NOMO-1 treated with dmso at 0.1 percent for 144 hours (cell line): Measurements from ENCODE around the gene METTL8.

Source experiments
- DNase-seq: peaks from one replicate; lab custom pipeline; 2025; ENCODE audit not compliant: unreplicated experiment; lab: John Stamatoyannopoulos, UW

The METTL8 gene

GRCh38 chr2:171347591-171348032 lies 86.2 kb downstream of the METTL8 start:
- no peak for DNase-seq

DNA sequence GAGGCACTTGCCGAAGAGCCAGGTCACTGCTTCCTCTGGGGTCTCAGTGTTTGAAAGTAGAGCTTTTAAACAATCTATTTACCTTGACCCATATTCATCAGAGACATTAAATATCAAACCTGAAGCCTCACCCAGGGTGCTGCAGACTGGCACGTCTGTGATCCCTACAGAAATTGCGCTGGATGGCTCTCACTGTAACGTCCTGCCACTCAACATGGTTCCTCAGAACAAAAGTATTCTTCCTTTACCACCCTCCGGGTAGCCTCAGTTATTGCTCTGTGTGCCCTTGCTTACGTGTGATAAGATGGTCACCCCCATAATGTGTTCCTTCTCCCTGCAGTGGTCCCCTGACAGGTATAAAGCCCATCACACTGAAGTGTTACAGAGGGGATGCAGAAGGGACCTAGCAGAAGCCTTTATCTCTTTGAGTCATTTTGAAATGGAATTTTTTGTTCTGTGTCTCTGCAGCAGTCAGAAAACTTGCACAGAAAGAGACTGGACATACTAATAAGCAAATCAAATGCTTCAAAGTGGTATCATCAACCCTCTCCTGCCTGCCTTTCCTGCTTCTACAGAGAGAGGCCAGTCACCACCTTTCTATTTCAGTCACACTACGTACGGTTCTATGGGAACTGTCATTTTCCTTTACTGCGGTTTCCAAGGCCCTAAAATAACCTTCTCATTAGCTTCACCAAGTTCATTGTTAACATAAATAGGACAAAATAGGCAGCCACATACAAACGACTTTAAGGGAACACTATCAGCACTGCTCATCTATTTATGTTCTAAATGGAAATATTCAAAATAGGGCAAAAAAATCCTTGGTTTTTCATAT lies 86.8 kb downstream of the METTL8 start:
- no peak for DNase-seq

- no peak for DNase-seq
Observed at GRCh38 chr2:171345971-171346722, 87.6 kb downstream of the METTL8 start.

DNA sequence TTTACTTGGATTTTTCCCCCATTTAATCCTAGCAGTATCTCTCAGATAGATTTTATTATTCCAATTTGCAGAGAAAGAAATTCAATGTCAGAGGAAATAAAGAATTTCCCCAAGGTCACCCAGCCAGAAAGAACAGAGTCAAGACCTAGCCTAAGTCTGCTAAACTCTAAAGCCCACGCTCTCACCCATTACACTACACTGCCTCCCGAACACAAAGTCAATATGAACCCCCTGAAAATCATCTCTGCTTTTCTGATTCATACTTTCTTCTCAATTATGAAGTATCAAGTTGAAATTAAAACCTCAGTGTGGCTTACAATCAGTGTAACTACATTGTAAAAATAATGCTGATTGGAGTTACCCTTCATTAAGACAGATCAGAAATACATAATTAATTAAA lies 89.6 kb downstream of the METTL8 start:
- DNase-seq: no peak

GRCh38 chr2:171342067-171342413 lies 91.8 kb downstream of the METTL8 start:
- DNase-seq: no peak

DNA sequence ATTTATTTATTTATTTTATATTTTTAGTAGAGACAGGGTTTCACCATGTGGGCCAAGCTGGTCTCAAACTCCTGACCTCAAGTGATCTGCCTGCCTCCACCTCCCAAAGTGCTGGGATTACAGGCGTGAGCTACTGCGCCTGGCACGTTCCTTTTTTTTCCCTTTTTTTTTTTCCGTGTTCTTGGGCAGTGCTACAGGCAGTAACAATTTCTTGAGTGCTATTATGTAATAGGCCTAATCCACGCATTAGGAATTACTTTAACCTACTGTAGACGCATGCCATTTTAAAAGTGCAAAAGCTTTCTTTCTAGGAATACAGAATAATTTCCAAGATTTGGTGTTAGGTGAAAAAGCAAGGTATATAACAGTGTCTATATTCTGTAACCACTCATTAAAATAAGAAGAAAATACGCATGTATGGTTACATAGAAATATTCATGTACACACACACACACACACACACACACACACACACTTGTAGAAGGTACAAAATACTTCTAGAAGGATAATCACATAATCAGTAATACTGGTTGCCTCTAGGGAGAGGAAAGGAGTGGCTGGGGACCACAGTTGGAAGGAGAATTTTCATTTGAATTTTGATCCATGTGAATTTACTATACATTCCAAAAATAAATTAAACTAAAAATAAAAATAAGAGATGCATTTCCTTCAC lies 92.3 kb downstream of the METTL8 start:
- DNase-seq: no peak

DNA sequence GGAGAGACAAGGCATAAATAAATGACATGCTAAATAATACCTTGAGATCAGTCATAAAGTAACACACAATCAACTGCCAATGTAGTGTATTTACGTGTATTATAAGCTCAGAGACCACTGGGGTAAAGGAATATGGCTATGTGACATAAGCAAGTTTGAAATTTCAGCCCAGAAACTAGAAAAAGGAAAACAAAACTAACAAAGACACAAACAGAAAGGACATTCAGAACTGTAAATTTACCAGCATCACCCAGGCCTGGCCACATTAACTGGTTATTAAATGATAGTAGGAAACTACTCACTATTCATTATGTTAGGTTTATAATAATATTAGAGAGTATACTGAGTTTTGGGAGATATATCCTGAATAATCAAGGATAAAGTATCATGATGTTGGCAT lies 98.8 kb downstream of the METTL8 start:
- DNase-seq: no peak

DNA sequence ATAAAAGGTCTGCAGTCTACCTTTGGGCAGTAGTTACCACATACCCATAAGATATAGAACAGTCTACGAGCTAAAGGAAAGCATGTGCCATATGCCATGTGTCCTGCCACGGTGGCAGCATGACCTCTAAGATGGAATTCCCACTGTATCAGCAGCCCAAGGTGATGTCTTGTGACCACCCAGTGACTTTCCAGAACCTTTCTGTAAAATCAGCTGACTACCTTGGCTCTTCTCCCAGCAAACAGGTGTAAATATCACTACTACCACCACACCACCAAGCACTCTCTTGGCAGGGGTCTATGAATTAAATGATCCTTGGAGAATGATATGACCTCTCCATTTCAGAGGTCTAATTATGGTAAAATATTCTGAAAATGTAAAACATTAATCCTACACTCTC lies 99.6 kb downstream of the METTL8 start:
- no peak for DNase-seq

GRCh38 chr2:171330155-171330956 lies 103.4 kb downstream of the METTL8 start:
- no peak for DNase-seq

DNA sequence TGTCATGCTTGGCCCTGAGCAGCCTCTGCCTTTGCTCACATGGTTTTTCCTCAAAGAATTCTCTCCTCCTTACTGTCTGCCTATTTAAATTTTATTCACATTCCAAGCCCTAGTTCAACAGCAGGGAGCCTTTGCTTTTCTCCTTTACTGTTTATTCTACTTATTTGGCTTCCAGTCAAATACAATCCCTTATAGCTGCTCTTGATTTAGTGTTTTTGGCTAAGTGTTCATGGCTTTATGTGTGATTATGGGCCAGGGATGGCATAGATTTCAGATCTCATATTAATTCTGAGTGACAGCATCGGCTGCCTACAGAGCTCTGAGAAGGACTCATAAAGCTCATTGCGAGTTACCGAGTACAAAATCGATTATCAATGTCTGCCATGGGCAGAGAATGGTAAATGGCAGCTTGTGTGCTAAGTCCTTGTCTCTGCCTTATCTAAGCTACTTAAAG lies 106.7 kb downstream of the METTL8 start:
- DNase-seq: no peak

GRCh38 chr2:171325886-171326585 lies 107.8 kb downstream of the METTL8 start:
- no peak for DNase-seq

DNA sequence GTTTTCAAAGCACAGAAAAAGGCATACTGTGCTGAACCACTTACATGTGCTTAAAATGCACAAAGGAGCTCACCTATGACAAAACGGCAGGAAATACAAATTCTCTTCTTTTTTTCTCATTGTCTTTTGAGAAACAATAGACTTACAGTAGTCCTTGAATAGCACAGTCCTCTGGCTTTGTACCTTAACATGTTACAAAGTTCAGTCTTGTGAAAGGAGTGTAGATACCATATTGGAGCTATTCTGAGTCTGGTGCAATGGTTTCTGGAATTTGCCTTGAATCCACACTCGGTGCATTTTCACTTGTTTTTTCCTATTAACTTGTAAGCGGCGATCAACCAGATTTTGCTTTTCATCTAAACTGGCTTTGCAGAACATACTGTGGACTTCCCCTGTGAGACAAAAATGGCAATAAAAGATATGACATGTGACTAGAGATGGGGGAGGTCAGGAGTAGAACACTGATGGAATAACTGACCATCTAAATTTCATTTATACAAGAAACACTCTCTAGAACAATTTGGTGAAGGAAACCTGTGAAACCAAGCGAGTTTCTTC lies 109.7 kb downstream of the METTL8 start:
- DNase-seq: no peak

GRCh38 chr2:171322928-171323327 lies 110.9 kb downstream of the METTL8 start:
- no peak for DNase-seq

GRCh38 chr2:171320731-171321130 lies 113.1 kb downstream of the METTL8 start:
- DNase-seq: no peak

- no peak for DNase-seq
Observed at GRCh38 chr2:171320208-171320621, 113.6 kb downstream of the METTL8 start.

- DNase-seq: no peak
Observed at GRCh38 chr2:171319164-171319810, 114.5 kb downstream of the METTL8 start.

- no peak for DNase-seq
Observed at GRCh38 chr2:171318463-171318934, 115.3 kb downstream of the METTL8 start.

DNA sequence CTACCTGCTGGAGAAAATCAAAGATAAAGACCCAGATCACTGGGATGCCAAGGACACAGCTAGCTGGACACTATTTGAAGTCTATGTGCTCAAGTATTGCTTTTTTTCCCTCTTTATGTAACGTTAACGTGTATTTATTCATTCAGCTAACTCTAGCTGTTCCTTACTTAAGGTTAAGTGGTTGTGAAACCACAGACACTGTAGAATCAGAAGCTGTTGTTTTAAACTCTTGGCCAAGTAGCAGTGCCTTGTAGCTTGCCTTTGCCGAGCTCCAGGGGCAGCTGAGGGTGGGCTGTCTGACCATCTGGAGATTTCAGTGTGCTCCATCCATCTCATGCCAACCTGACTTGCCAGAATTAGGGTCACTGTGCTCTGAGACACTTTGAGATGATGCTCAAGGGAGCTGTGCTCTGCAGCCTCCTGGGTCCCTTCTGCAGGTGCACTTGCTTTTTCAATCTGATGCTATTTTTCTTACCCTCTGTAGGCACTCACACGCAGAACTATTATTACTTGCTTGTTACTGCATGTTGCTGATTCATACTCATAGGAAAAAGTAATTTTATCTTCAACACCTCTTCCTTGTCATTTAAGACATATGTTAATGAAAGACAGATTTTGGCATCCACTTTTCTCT lies 116.2 kb downstream of the METTL8 start:
- no peak for DNase-seq
